ENCODE data around the gene DENND1A. TPM values are rescaled to one million over a fixed set of nuclear protein-coding genes. Genes with fewer than 3 reads are reported as not detected.

Gene DENND1A
- total RNA-seq, 1 donor from 2014 or later, result 25.2 TPM

- peaks cover 5% of the 10 kb centered on the region for H3K9me3 Mint-ChIP-seq
- no peaks in the 10 kb centered on the region for H3K4me1 Mint-ChIP-seq
- no peaks in the 10 kb centered on the region for H3K27me3 Mint-ChIP-seq
- ChIA-PET POLR2A (no interaction called here), CTCF (no interaction called here)
- intact Hi-C loops (cut with micrococcal nuclease), result no loop called here
- no peak overlapping the region for H3K4me3 Mint-ChIP-seq
- ATAC-seq (ENCODE audit: low read depth), result no peak
- no peak overlapping the region for H3K27ac Mint-ChIP-seq
- peaks cover 8% of the 10 kb centered on the region for H3K36me3 Mint-ChIP-seq (ENCODE audit: low read depth)
- DNase-seq, result no peak
- TF ChIP-seq CTCF (IDR thresholded peaks at IDR 0.05), result no peak
These were observed 404.0 kb downstream of the DENND1A start for GRCh38 chr9:123525957-123526356.

GRCh38 chr9:123525424-123525823, 404.5 kb downstream of the DENND1A start:
- peaks cover 8% of the 10 kb centered on the region for H3K36me3 Mint-ChIP-seq (ENCODE audit: low read depth)
- no peaks in the 10 kb centered on the region for H3K4me1 Mint-ChIP-seq
- no peak for ATAC-seq (ENCODE audit: low read depth)
- H3K4me3 Mint-ChIP-seq, result no peak overlapping the region
- intact Hi-C loops (cut with micrococcal nuclease), result no loop called here
- TF ChIP-seq CTCF (IDR thresholded peaks at IDR 0.05), result no peak
- H3K27me3 Mint-ChIP-seq, result no peaks in the 10 kb centered on the region
- peaks cover 5% of the 10 kb centered on the region for H3K9me3 Mint-ChIP-seq
- no peak for DNase-seq
- ChIA-PET POLR2A (no interaction called here), CTCF (no interaction called here)
- no peak overlapping the region for H3K27ac Mint-ChIP-seq

GRCh38 chr9:123524866-123525265, 405.1 kb downstream of the DENND1A start:
- POLR2A ChIA-PET, result no interaction called here
- H3K27ac Mint-ChIP-seq, result no peak overlapping the region
- CTCF ChIA-PET, result no interaction called here

GRCh38 chr9:123523845-123524244, 406.1 kb downstream of the DENND1A start:
- TF ChIP-seq CTCF (IDR thresholded peaks at IDR 0.05), result no peak
- Mint-ChIP-seq H3K27ac (no peak overlapping the region), H3K36me3 (ENCODE audit: low read depth) (no peaks in the 10 kb centered on the region), H3K4me1 (no peaks in the 10 kb centered on the region), H3K4me3 (no peak overlapping the region), H3K9me3 (no peaks in the 10 kb centered on the region), H3K27me3 (no peaks in the 10 kb centered on the region)
- intact Hi-C loops (cut with micrococcal nuclease), result no loop called here
- ChIA-PET POLR2A (no interaction called here), CTCF (no interaction called here)
- DNase-seq, result no peak
- ATAC-seq (ENCODE audit: low read depth), result no peak

More at GRCh38 chr9:123524866-123525265, 405.1 kb downstream of the DENND1A start:
- no peak for ATAC-seq (ENCODE audit: low read depth)
- Mint-ChIP-seq H3K4me1 (no peaks in the 10 kb centered on the region), H3K27me3 (no peaks in the 10 kb centered on the region), H3K9me3 (peaks cover 1% of the 10 kb centered on the region), H3K36me3 (ENCODE audit: low read depth) (peaks cover 3% of the 10 kb centered on the region), H3K4me3 (no peak overlapping the region)
- intact Hi-C loops (cut with micrococcal nuclease), result no loop called here
- no peak for TF ChIP-seq CTCF (IDR thresholded peaks at IDR 0.05)
- no peak for DNase-seq

GRCh38 chr9:123523001-123523400, 406.9 kb downstream of the DENND1A start:
- no peak for DNase-seq
- intact Hi-C loops (cut with micrococcal nuclease), result no loop called here

More at GRCh38 chr9:123523001-123523400, 406.9 kb downstream of the DENND1A start:
- no peaks in the 10 kb centered on the region for H3K36me3 Mint-ChIP-seq (ENCODE audit: low read depth)
- H3K27ac Mint-ChIP-seq, result no peak overlapping the region
- ChIA-PET POLR2A (no interaction called here), CTCF (no interaction called here)
- TF ChIP-seq CTCF (IDR thresholded peaks at IDR 0.05), result no peak
- ATAC-seq (ENCODE audit: low read depth), result no peak
- H3K4me3 Mint-ChIP-seq, result no peak overlapping the region
- H3K9me3 Mint-ChIP-seq, result no peaks in the 10 kb centered on the region
- H3K4me1 Mint-ChIP-seq, result no peaks in the 10 kb centered on the region
- no peaks in the 10 kb centered on the region for H3K27me3 Mint-ChIP-seq

Data from activated B cell treated with CpG ODN at 0.5 μM for 24 hours (primary cell).